ENCODE data around the gene MGLL.

GRCh38 chr3:127738192-127738840 is 84.0 kb downstream of the MGLL start:
- TF ChIP-seq CEBPB (IDR thresholded peaks at IDR 0.05; ENCODE audit: low read depth) (no peak), SRF (IDR thresholded peaks at IDR 0.05; ENCODE audit: low read depth) (no peak)
